Measurements from ENCODE around the gene BCL2L2.

DNA sequence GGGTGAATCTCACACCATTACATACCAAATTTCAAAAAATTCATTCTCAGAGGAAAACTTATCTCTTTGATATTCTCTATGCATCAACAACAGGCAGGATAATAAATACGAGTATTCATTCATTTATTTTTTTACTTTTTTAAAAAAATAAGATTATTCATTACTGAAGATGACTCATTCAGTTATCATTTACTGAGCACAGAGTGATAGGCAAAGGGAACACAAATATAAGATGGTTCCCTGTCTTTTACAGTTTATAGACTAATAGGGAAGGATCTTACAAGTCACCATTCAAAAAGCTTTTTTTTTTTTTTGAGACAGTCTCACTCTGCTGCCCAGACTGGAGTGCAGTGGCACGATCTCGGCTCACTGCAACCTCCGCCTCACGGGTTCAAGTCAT, 9.7 kb downstream of the BCL2L2 start:
- TF ChIP-seq POLR2A (IDR thresholded peaks at IDR 0.05) = no peak
- TF ChIP-seq, protein P1, sequence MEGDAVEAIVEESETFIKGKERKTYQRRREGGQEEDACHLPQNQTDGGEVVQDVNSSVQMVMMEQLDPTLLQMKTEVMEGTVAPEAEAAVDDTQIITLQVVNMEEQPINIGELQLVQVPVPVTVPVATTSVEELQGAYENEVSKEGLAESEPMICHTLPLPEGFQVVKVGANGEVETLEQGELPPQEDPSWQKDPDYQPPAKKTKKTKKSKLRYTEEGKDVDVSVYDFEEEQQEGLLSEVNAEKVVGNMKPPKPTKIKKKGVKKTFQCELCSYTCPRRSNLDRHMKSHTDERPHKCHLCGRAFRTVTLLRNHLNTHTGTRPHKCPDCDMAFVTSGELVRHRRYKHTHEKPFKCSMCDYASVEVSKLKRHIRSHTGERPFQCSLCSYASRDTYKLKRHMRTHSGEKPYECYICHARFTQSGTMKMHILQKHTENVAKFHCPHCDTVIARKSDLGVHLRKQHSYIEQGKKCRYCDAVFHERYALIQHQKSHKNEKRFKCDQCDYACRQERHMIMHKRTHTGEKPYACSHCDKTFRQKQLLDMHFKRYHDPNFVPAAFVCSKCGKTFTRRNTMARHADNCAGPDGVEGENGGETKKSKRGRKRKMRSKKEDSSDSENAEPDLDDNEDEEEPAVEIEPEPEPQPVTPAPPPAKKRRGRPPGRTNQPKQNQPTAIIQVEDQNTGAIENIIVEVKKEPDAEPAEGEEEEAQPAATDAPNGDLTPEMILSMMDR (IDR thresholded peaks at IDR 0.05) = no peak
